OCI-LY3 (cell line): ENCODE data around the gene NUDT19.

Experiments
- CTCF ChIP-seq: fragments of 200-600, 300-600 bp; sonication (generic); IDR thresholded peaks from 2 replicates; pipeline ENCODE4 v1.5.1; 2014; ENCODE audit warnings: antibody characterized with exemption, low read length, low read depth
- EZH2phosphoT487 ChIP-seq: fragments of 200-600 bp; shearing (Covaris generic); IDR thresholded peaks from 2 replicates; pipeline ENCODE4 v1.6.1; 2018; ENCODE audit warnings: antibody characterized with exemption, mixed run types, low read depth

GRCh38 chr19:32658527-32658926, 33.1 kb upstream of the NUDT19 start:
- TF ChIP-seq CTCF (no peak), EZH2phosphoT487 (no peak)
